SJSA1 (cell line): ENCODE measurements around the gene CCN2. TPM values are rescaled to one million over a fixed set of nuclear protein-coding genes. Genes with fewer than 3 reads are reported as not detected.

Source experiments
- DNase-seq, 2 experiments: peaks; one replicate each; pipeline ENCODE4 v3.0.0-alpha.2; 2015 to 2020; ENCODE audit warnings: low spot score in 2 of 2, low read depth in 1 of 2
- H3K27ac ChIP-seq: fragments of 250-450 bp; sonication (Bioruptor Pico); 2 replicates; pipeline ENCODE4 v1.5.1; 2020; ENCODE audit warnings: mild to moderate bottlenecking, moderate library complexity
- H3K27me3 ChIP-seq: fragments of 250-450 bp; sonication (Bioruptor Pico); replicated peaks from 2 replicates; pipeline ENCODE4 v1.5.1; 2020; ENCODE audit warnings: mild to moderate bottlenecking, moderate library complexity
- H3K36me3 ChIP-seq: fragments of 250-450 bp; sonication (Bioruptor Pico); 2 replicates; pipeline ENCODE4 v1.5.1; 2020; ENCODE audit warnings: mild to moderate bottlenecking
- H3K4me1 ChIP-seq: fragments of 250-450 bp; sonication (Bioruptor Pico); replicated peaks from 2 replicates; pipeline ENCODE4 v1.6.1; 2021; ENCODE audit warnings: mild to moderate bottlenecking
- H3K4me3 ChIP-seq: fragments of 250-450 bp; sonication (Bioruptor Pico); 2 replicates; pipeline ENCODE4 v1.5.1; 2020; ENCODE audit warnings: mild to moderate bottlenecking
- H3K9me3 ChIP-seq: fragments of 250-450 bp; sonication (Bioruptor Pico); replicated peaks from 2 replicates; pipeline ENCODE4 v1.5.1; 2020; ENCODE audit warnings: mild to moderate bottlenecking
- total RNA-seq: library from RNA; depleted of rRNA; stranded (reverse); fragments of >200 nt; shearing (Covaris generic); gene quantifications from 2 replicates; pipeline ENCODE4 v1.2.3, GENCODE V29; 2014

The CCN2 gene
- total RNA-seq, 1 experiment from 2014 or later = 364 TPM

- H3K27ac ChIP-seq = peak overlapping the region; percentile 60
- DNase-seq = no peak
Measured at GRCh38 chr6:131945971-131946370, 5.2 kb downstream of the CCN2 start.

GRCh38 chr6:131937703-131938631, 13.2 kb downstream of the CCN2 start:
- Histone ChIP-seq H3K4me1 (peaks cover 24% of the 10 kb centered on the region), H3K36me3 (no peaks in the 10 kb centered on the region), H3K27ac (peak overlapping the region; percentile 66), H3K4me3 (no peak overlapping the region), H3K27me3 (no peaks in the 10 kb centered on the region), H3K9me3 (no peaks in the 10 kb centered on the region)
- DNase-seq = peak; percentile 93 to 98

More at GRCh38 chr6:131945971-131946370, 5.2 kb downstream of the CCN2 start:
- H3K4me3 ChIP-seq = peak overlapping the region; percentile 82
- peaks cover 23% of the 10 kb centered on the region for H3K9me3 ChIP-seq
- H3K4me1 ChIP-seq = peaks cover 31% of the 10 kb centered on the region
- H3K36me3 ChIP-seq = peaks cover 54% of the 10 kb centered on the region
- peaks cover 38% of the 10 kb centered on the region for H3K27me3 ChIP-seq

GRCh38 chr6:131937226-131937625, 13.9 kb downstream of the CCN2 start:
- H3K36me3 ChIP-seq = no peaks in the 10 kb centered on the region
- no peaks in the 10 kb centered on the region for H3K9me3 ChIP-seq
- no peak for DNase-seq
- H3K4me1 ChIP-seq = peaks cover 24% of the 10 kb centered on the region
- H3K27ac ChIP-seq = peak overlapping the region; percentile 66
- H3K4me3 ChIP-seq = no peak overlapping the region
- no peaks in the 10 kb centered on the region for H3K27me3 ChIP-seq

- H3K36me3 ChIP-seq = no peaks in the 10 kb centered on the region
- no peak for DNase-seq
- H3K4me1 ChIP-seq = peaks cover 28% of the 10 kb centered on the region
- H3K9me3 ChIP-seq = no peaks in the 10 kb centered on the region
- no peak overlapping the region for H3K4me3 ChIP-seq
- no peak overlapping the region for H3K27ac ChIP-seq
- H3K27me3 ChIP-seq = no peaks in the 10 kb centered on the region
Measured at GRCh38 chr6:131936156-131936555, 15.0 kb downstream of the CCN2 start.

GRCh38 chr6:131931063-131931750, 20.0 kb downstream of the CCN2 start:
- Histone ChIP-seq H3K27ac (no peak overlapping the region), H3K4me1 (peaks cover 12% of the 10 kb centered on the region), H3K4me3 (no peak overlapping the region), H3K27me3 (no peaks in the 10 kb centered on the region), H3K36me3 (no peaks in the 10 kb centered on the region), H3K9me3 (no peaks in the 10 kb centered on the region)
- DNase-seq = no peak

GRCh38 chr6:131929976-131930375, 21.2 kb downstream of the CCN2 start:
- H3K27me3 ChIP-seq = no peaks in the 10 kb centered on the region
- DNase-seq = no peak
- no peak overlapping the region for H3K4me3 ChIP-seq
- no peaks in the 10 kb centered on the region for H3K36me3 ChIP-seq
- peaks cover 19% of the 10 kb centered on the region for H3K4me1 ChIP-seq
- no peak overlapping the region for H3K27ac ChIP-seq
- no peaks in the 10 kb centered on the region for H3K9me3 ChIP-seq

- no peaks in the 10 kb centered on the region for H3K9me3 ChIP-seq
- no peak overlapping the region for H3K4me3 ChIP-seq
- H3K27me3 ChIP-seq = no peaks in the 10 kb centered on the region
- DNase-seq = no peak
- no peak overlapping the region for H3K27ac ChIP-seq
- H3K36me3 ChIP-seq = no peaks in the 10 kb centered on the region
- H3K4me1 ChIP-seq = peaks cover 19% of the 10 kb centered on the region
Measured at GRCh38 chr6:131929264-131929663, 21.9 kb downstream of the CCN2 start.

- DNase-seq = peak in 1 of 2 experiments; percentile 67
- no peaks in the 10 kb centered on the region for H3K27me3 ChIP-seq
- H3K27ac ChIP-seq = 0 out of 2 replicates have a peak overlapping the region, but pooled peaks have one; percentile 7
- peaks cover 11% of the 10 kb centered on the region for H3K4me1 ChIP-seq
- peaks cover 4% of the 10 kb centered on the region; the same call in 1 of the 2 replicates for H3K9me3 ChIP-seq
- H3K4me3 ChIP-seq = no peak overlapping the region
- H3K36me3 ChIP-seq = no peaks in the 10 kb centered on the region
Measured at GRCh38 chr6:131924881-131925474, 26.2 kb downstream of the CCN2 start.

- Histone ChIP-seq H3K4me1 (peaks cover 11% of the 10 kb centered on the region), H3K9me3 (peaks cover 4% of the 10 kb centered on the region; the same call in 1 of the 2 replicates), H3K36me3 (no peaks in the 10 kb centered on the region), H3K27ac (no peak overlapping the region), H3K4me3 (no peak overlapping the region), H3K27me3 (no peaks in the 10 kb centered on the region)
- DNase-seq = peak; percentile 42 to 52
Measured at GRCh38 chr6:131923356-131923755, 27.8 kb downstream of the CCN2 start.

GRCh38 chr6:131920656-131921055, 30.5 kb downstream of the CCN2 start:
- Histone ChIP-seq H3K27me3 (no peaks in the 10 kb centered on the region), H3K4me3 (no peak overlapping the region), H3K36me3 (no peaks in the 10 kb centered on the region), H3K4me1 (0 out of 2 replicates have a peak, but pooled peaks cover 3% of the 10 kb centered on the region), H3K27ac (no peak overlapping the region), H3K9me3 (peaks cover 4% of the 10 kb centered on the region; the same call in 1 of the 2 replicates)
- DNase-seq = no peak

GRCh38 chr6:131918650-131919355, 32.4 kb downstream of the CCN2 start:
- no peak for DNase-seq
- Histone ChIP-seq H3K36me3 (no peaks in the 10 kb centered on the region), H3K27ac (no peak overlapping the region), H3K9me3 (peaks cover 4% of the 10 kb centered on the region; the same call in 1 of the 2 replicates), H3K4me3 (no peak overlapping the region), H3K27me3 (no peaks in the 10 kb centered on the region), H3K4me1 (peaks cover 9% of the 10 kb centered on the region; the same call in 1 of the 2 replicates)

- Histone ChIP-seq H3K27me3 (no peaks in the 10 kb centered on the region), H3K27ac (no peak overlapping the region), H3K9me3 (no peaks in the 10 kb centered on the region), H3K36me3 (no peaks in the 10 kb centered on the region), H3K4me3 (no peak overlapping the region), H3K4me1 (peaks cover 9% of the 10 kb centered on the region; the same call in 1 of the 2 replicates)
- no peak for DNase-seq
Measured at GRCh38 chr6:131917763-131918649, 33.2 kb downstream of the CCN2 start.
